GM23248 (cell line): ENCODE results near the gene C12orf75. TPM values are rescaled to one million over a fixed set of nuclear protein-coding genes. Genes with fewer than 3 reads are reported as not detected.

Experiments
- DNase-seq: peaks from one replicate; pipeline ENCODE4 v3.0.0-alpha.2; 2015
- H2AFZ ChIP-seq: fragments of 200-600 bp; sonication (generic); 2 replicates; pipeline ENCODE4 v1.6.1; 2016; ENCODE audit warnings: antibody characterized with exemption
- H3F3A ChIP-seq: fragments of 200-600 bp; sonication (generic); 2 replicates; pipeline ENCODE4 v1.6.1; 2016; ENCODE audit warnings: mild to moderate bottlenecking, antibody characterized with exemption, mixed run types; ENCODE audit not compliant: insufficient read depth
- H3K27ac ChIP-seq: fragments of 200-600 bp; sonication (generic); 2 replicates; pipeline ENCODE4 v1.5.1; 2016; ENCODE audit warnings: mild to moderate bottlenecking
- H3K27me3 ChIP-seq: fragments of 200-600 bp; sonication (generic); replicated peaks from 2 replicates; pipeline ENCODE4 v1.6.1; 2016; ENCODE audit warnings: mild to moderate bottlenecking; ENCODE audit not compliant: insufficient read depth
- H3K36me3 ChIP-seq: fragments of 200-600 bp; sonication (generic); 2 replicates; pipeline ENCODE4 v1.6.1; 2016; ENCODE audit warnings: low read depth, mild to moderate bottlenecking
- H3K4me1 ChIP-seq: fragments of 200-600 bp; sonication (generic); 2 replicates; pipeline ENCODE4 v1.6.1; 2016; ENCODE audit warnings: mild to moderate bottlenecking; ENCODE audit not compliant: insufficient read depth
- H3K4me2 ChIP-seq: fragments of 200-600 bp; sonication (generic); one replicate; pipeline ENCODE4 v1.6.1; 2016; ENCODE audit warnings: mild to moderate bottlenecking; ENCODE audit not compliant: unreplicated experiment
- H3K4me3 ChIP-seq: fragments of 200-600 bp; sonication (generic); 2 replicates; pipeline ENCODE4 v1.5.1; 2016; ENCODE audit warnings: mild to moderate bottlenecking
- H3K79me2 ChIP-seq: fragments of 200-600 bp; sonication (generic); 2 replicates; pipeline ENCODE4 v1.6.1; 2016; ENCODE audit warnings: mild to moderate bottlenecking; ENCODE audit not compliant: insufficient read depth
- H3K9ac ChIP-seq: fragments of 200-600 bp; sonication (generic); 2 replicates; pipeline ENCODE4 v1.6.1; 2016; ENCODE audit warnings: mild to moderate bottlenecking
- H3K9me2 ChIP-seq: fragments of 200-600 bp; sonication (generic); 2 replicates; pipeline ENCODE4 v1.6.1; 2016; ENCODE audit warnings: mixed run types, mild to moderate bottlenecking, moderate library complexity; ENCODE audit not compliant: insufficient read depth
- H3K9me3 ChIP-seq: fragments of 200-600 bp; sonication (generic); one replicate; pipeline ENCODE4 v1.6.1; 2017; ENCODE audit warnings: low read depth
- H4K20me1 ChIP-seq: fragments of 200-600 bp; sonication (generic); 2 replicates; pipeline ENCODE4 v1.6.0; 2016; ENCODE audit not compliant: insufficient read depth
- EZH2 ChIP-seq: fragments of 200-600 bp; sonication (generic); IDR thresholded peaks from 2 replicates; pipeline ENCODE4 v1.6.1; 2018; ENCODE audit warnings: antibody characterized with exemption, mild to moderate bottlenecking; ENCODE audit not compliant: insufficient read depth, poor library complexity, severe bottlenecking
- EZH2phosphoT487 ChIP-seq: fragments of 200-600 bp; sonication (generic); IDR thresholded peaks from 2 replicates; pipeline ENCODE4 v1.6.1; 2018; ENCODE audit warnings: antibody characterized with exemption, moderate library complexity, mild to moderate bottlenecking, low read depth; ENCODE audit not compliant: insufficient read depth
- WGBS, 2 experiments: methylation state at CpG; one replicate each; pipeline ENCODE4 v1.1.6; 2015 to 2017; ENCODE audit warnings: low lambda C conversion rate in 2 of 2, low coverage in 1 of 2; ENCODE audit errors: missing lambda C conversion rate in 2 of 2; 5-methylcytosine and 5-hydroxymethylcytosine counted together
- in situ Hi-C: fragments of 300-500 bp; cut with MboI; formaldehyde crosslinking; loops from 2 replicates; pipeline ENCODE4 v1.15.0; 2020
- polyA plus RNA-seq: library from polyadenylated mRNA; unstranded; fragments of >200 nt; fragmentation: Nextera tagmentation; extraction: Ambion mirVana; gene quantifications from 2 replicates; pipeline ENCODE4 v1.2.1, GENCODE V29; 2016
- total RNA-seq: library from RNA; depleted of rRNA; stranded (reverse); fragments of >200 nt; shearing (Covaris generic); gene quantifications from 2 replicates; pipeline ENCODE4 v1.2.3, GENCODE V29; 2014

The C12orf75 gene
- total and polyA plus RNA-seq, 2 experiments from 2014 or later, result 349 to 590 TPM

GRCh38 chr12:105315130-105315529 is 15.4 kb upstream of the C12orf75 start:
- no peak overlapping the region for H3K9ac ChIP-seq
- no peak for DNase-seq
- H3K79me2 ChIP-seq, result peaks cover 16% of the 10 kb centered on the region; the same call in 1 of the 2 replicates
- peaks cover 45% of the 10 kb centered on the region for H3F3A ChIP-seq
- no peaks in the 10 kb centered on the region for H3K27me3 ChIP-seq
- H3K4me1 ChIP-seq, result peaks cover 57% of the 10 kb centered on the region
- H4K20me1 ChIP-seq, result no peaks in the 10 kb centered on the region
- no peak for TF ChIP-seq EZH2phosphoT487
- no peak for TF ChIP-seq EZH2
- H3K9me2 ChIP-seq, result no peaks in the 10 kb centered on the region
- H3K9me3 ChIP-seq, result no peaks in the 10 kb centered on the region
- no peak overlapping the region for H3K4me3 ChIP-seq
- no peak overlapping the region for H2AFZ ChIP-seq
- no peak overlapping the region for H3K4me2 ChIP-seq
- H3K36me3 ChIP-seq, result no peaks in the 10 kb centered on the region
- H3K27ac ChIP-seq, result no peak overlapping the region
- WGBS, 2 experiments, result 9 to 11% methylated on average over 2 of the region's 2 CpGs
- in situ Hi-C loops, result no loop called here

DNA sequence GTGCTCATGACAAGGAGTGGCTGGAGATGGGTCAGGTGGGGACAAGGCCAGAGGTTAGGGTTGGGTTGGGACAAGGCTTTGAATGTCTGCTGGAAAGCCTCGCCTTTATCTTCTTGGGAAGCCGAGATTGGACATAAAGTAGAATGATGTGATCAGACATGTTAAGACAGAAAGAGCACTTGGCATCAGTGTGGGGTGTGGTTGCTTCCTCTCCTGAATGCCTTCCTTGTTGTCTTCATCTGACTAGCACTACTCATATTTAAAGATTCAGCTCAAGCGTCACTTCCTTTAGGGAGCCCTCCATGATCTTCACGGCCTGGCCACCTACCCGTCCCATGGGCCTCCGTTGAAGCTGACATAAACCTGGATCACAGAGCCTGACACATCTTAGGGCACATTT is 14.8 kb upstream of the C12orf75 start:
- peak overlapping the region; percentile 88 for H3K27ac ChIP-seq
- no peak overlapping the region for H2AFZ ChIP-seq

GRCh38 chr12:105316931-105317852 is 13.3 kb upstream of the C12orf75 start:
- Histone ChIP-seq H3K79me2 (peaks cover 30% of the 10 kb centered on the region), H3F3A (peaks cover 52% of the 10 kb centered on the region), H3K27me3 (no peaks in the 10 kb centered on the region), H3K4me1 (peaks cover 69% of the 10 kb centered on the region), H4K20me1 (no peaks in the 10 kb centered on the region), H3K4me2 (peak overlapping the region; percentile 71), H3K9ac (peak overlapping the region; percentile 56), H3K9me2 (no peaks in the 10 kb centered on the region), H3K36me3 (no peaks in the 10 kb centered on the region), H3K4me3 (peak overlapping the region; percentile 26), H2AFZ (peak overlapping the region; percentile 9; the same call in 1 of the 2 replicates), H3K9me3 (no peaks in the 10 kb centered on the region), H3K27ac (peak overlapping the region; percentile 88)
- WGBS, 2 experiments, result 46% methylated on average over 4 of the region's 4 CpGs
- in situ Hi-C loops, result no loop called here
- peak; percentile 90 for DNase-seq
- TF ChIP-seq EZH2 (no peak), EZH2phosphoT487 (no peak)

More for the DNA sequence above, 14.8 kb upstream of the C12orf75 start:
- Histone ChIP-seq H3K9ac (no peak overlapping the region), H3K27me3 (no peaks in the 10 kb centered on the region), H3K4me3 (no peak overlapping the region), H4K20me1 (no peaks in the 10 kb centered on the region), H3K36me3 (no peaks in the 10 kb centered on the region), H3K79me2 (peaks cover 20% of the 10 kb centered on the region), H3K4me1 (peaks cover 63% of the 10 kb centered on the region), H3K9me3 (no peaks in the 10 kb centered on the region), H3F3A (peaks cover 45% of the 10 kb centered on the region), H3K9me2 (no peaks in the 10 kb centered on the region), H3K4me2 (peak overlapping the region; percentile 2)
- 95 to 97% methylated on average over 6 of the region's 6 CpGs for WGBS, 2 experiments
- in situ Hi-C loops, result no loop called here
- DNase-seq, result no peak
- no peak for TF ChIP-seq EZH2
- TF ChIP-seq EZH2phosphoT487, result no peak

GRCh38 chr12:105317942-105318621 is 12.4 kb upstream of the C12orf75 start:
- in situ Hi-C loops, result no loop called here
- Histone ChIP-seq H3K9me2 (no peaks in the 10 kb centered on the region), H3F3A (peaks cover 55% of the 10 kb centered on the region), H3K4me3 (peak overlapping the region; percentile 26), H3K4me2 (peak overlapping the region; percentile 71), H3K27me3 (no peaks in the 10 kb centered on the region), H3K27ac (peak overlapping the region; percentile 88), H2AFZ (no peak overlapping the region), H3K36me3 (no peaks in the 10 kb centered on the region), H3K9ac (peak overlapping the region; percentile 56), H4K20me1 (no peaks in the 10 kb centered on the region), H3K4me1 (peaks cover 73% of the 10 kb centered on the region), H3K9me3 (no peaks in the 10 kb centered on the region), H3K79me2 (peaks cover 23% of the 10 kb centered on the region)
- DNase-seq, result peak; percentile 83
- TF ChIP-seq EZH2phosphoT487, result no peak
- no peak for TF ChIP-seq EZH2
- WGBS, 2 experiments, result 1 to 4% methylated on average over 3 of the region's 3 CpGs
